Inferior parietal cortex (tissue), 1 donor: ENCODE results near the gene PRSS53.

Source experiments
- DNase-seq: peaks from one replicate; pipeline ENCODE4 v3.0.0-alpha.2; 2016; ENCODE audit errors: extremely low spot score

The PRSS53 gene

GRCh38 chr16:31050280-31051030, 38.3 kb downstream of the PRSS53 start:
- DNase-seq, result no peak

- DNase-seq, result no peak
Measured at GRCh38 chr16:31043898-31044481, 44.8 kb downstream of the PRSS53 start.

DNA sequence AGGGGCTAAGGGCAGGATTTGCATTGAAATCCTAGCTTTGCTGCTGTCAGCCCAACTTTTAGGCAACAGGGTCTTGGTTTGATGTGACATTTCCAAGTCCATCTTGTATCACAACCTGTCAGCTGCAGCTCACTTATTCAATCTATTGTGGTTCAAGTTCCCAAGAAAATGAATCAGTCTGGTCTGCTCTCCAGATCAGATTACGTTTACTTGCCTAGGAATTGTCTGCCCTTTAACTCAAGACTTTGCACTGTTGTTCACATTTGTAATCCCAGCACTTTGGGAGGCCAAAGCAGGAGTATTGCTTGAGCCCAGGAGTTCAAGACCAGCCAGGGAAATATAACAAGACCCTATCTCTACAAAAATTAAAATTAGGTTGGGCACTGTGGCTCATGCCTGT, 45.4 kb downstream of the PRSS53 start:
- no peak for DNase-seq

DNA sequence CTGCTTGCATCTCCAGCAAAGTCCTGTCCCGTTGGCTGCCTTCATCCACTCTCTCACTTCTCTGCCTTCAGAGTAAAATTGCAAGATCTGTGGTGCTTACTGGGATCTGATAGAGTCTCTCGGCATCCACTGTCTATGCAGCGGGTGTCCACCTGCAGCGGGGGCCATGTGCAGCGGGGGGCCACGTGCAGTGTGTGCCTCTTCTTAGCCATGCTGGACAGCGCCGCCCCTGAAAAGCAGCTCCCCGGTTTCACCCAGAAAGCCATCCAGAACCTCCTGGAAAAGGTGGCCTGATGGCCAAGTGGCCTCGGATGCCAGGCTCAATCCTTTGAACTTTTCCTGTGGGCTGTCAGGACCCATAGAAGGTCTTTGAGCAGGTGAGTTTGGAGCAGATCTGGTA, 45.9 kb downstream of the PRSS53 start:
- no peak for DNase-seq

GRCh38 chr16:31038993-31039392, 49.8 kb downstream of the PRSS53 start:
- DNase-seq, result no peak

- DNase-seq, result no peak
Measured at GRCh38 chr16:31036691-31037090, 52.1 kb downstream of the PRSS53 start.

DNA sequence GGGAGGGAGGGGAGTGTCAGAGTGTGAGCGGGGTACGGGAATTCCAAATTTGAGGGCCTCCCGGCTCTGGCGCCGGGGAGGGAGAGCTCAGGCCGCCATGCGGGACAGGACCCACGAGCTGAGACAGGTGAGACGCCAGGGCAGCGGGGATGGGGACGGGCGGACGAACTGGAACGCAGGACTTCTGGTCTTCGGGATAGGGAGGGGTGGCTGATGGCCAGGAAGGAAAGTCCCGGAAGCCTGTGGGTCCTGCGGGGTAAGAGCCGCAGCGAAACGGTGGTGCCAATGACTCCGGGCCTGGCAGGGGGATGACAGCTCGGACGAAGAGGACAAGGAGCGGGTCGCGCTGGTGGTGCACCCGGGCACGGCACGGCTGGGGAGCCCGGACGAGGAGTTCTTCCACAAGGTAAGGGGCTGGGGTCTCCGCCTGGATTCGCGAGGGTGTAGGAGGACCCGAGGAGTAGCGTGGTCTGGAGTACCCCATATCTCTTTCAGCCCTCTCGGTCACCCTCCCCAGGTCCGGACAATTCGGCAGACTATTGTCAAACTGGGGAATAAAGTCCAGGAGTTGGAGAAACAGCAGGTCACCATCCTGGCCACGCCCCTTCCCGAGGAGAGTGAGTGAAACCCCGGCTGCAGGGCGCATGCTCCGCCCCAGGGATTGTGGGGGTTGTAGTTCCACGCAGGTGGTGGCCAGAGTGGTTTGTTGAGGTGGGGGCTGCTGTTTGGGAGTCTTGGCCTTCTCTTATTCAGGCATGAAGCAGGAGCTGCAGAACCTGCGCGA, 54.8 kb downstream of the PRSS53 start:
- DNase-seq, result peak; percentile 90
